ENCODE data around the gene RAD51B. TPM values are rescaled to one million over a fixed set of nuclear protein-coding genes. Genes with fewer than 3 reads are reported as not detected.

RAD51B gene
- total RNA-seq, 4 donors from 2014 or later = 5.0 to 31.8 (median 20.6) TPM

GRCh38 chr14:68670359-68670715 lies 850.8 kb downstream of the RAD51B start:
- H3K27ac ChIP-seq = peak overlapping the region; percentile 24 to 84 (median 75)
- H3K4me1 ChIP-seq = peaks cover 20 to 60% (median 29%) of the 10 kb centered on the region in 4 donors
- no peak overlapping the region for H3K4me3 ChIP-seq
- H3K36me3 ChIP-seq = no peaks in the 10 kb centered on the region
- intact Hi-C loops (cut with DNase I; ENCODE audit: low total_unique reads) (no loop called here), in situ Hi-C loops (cut with MboI; ENCODE audit: low pct_ligation_motif_present in 1 of 4, low pct_unique_long_range_greater_than_20kb in 1 of 4, low sequenced_read_pairs in 3 of 4) (no loop called here)
- 100% methylated on average over 1 of the region's 1 CpG; no CpG with 5 or more reads in 1 of the 2 donors for WGBS, 2 donors (ENCODE audit: low coverage in 1 of 2)
- H3K27me3 ChIP-seq = no peaks in the 10 kb centered on the region
- DNase-seq = no peak
- no peak for TF ChIP-seq EP300 (IDR thresholded peaks at IDR 0.05; ENCODE audit: low read depth)
- TF ChIP-seq POLR2AphosphoS5 (IDR thresholded peaks at IDR 0.05) = no peak
- no peak for TF ChIP-seq POLR2A (IDR thresholded peaks at IDR 0.05)
- no peak for TF ChIP-seq CTCF (IDR thresholded peaks at IDR 0.05)
- H3K9me3 ChIP-seq = no peaks in the 10 kb centered on the region

GRCh38 chr14:68671909-68672308 lies 852.3 kb downstream of the RAD51B start:
- no peaks in the 10 kb centered on the region for H3K9me3 ChIP-seq
- in situ Hi-C loops (cut with MboI; ENCODE audit: low pct_ligation_motif_present in 1 of 4, low pct_unique_long_range_greater_than_20kb in 1 of 4, low sequenced_read_pairs in 3 of 4) (no loop called here), intact Hi-C loops (cut with DNase I; ENCODE audit: low total_unique reads) (no loop called here)
- H3K27me3 ChIP-seq = no peaks in the 10 kb centered on the region
- DNase-seq = no peak
- TF ChIP-seq POLR2A (IDR thresholded peaks at IDR 0.05) (no peak), EP300 (IDR thresholded peaks at IDR 0.05; ENCODE audit: low read depth) (no peak), CTCF (IDR thresholded peaks at IDR 0.05) (no peak), POLR2AphosphoS5 (IDR thresholded peaks at IDR 0.05) (no peak)
- WGBS, 2 donors (ENCODE audit: low coverage in 1 of 2) = 10 to 53% methylated on average over 1 to 2 of the region's 2 CpGs
- peaks cover 10 to 44% (median 23%) of the 10 kb centered on the region in 4 donors for H3K4me1 ChIP-seq
- no peaks in the 10 kb centered on the region for H3K36me3 ChIP-seq
- peak overlapping the region; percentile 7 to 84 (median 72) for H3K27ac ChIP-seq
- H3K4me3 ChIP-seq = no peak overlapping the region

- Histone ChIP-seq H3K4me3 (no peak overlapping the region), H3K27ac (peak overlapping the region; percentile 7 to 84 (median 72)), H3K4me1 (peaks cover 10 to 36% (median 22%) of the 10 kb centered on the region in 4 donors), H3K9me3 (no peaks in the 10 kb centered on the region), H3K27me3 (no peaks in the 10 kb centered on the region), H3K36me3 (no peaks in the 10 kb centered on the region)
- in situ Hi-C loops (cut with MboI; ENCODE audit: low pct_ligation_motif_present in 1 of 4, low pct_unique_long_range_greater_than_20kb in 1 of 4, low sequenced_read_pairs in 3 of 4) = no loop called here
- intact Hi-C loops (cut with DNase I; ENCODE audit: low total_unique reads) = no loop called here
- TF ChIP-seq POLR2A (IDR thresholded peaks at IDR 0.05) (no peak), EP300 (IDR thresholded peaks at IDR 0.05; ENCODE audit: low read depth) (no peak), POLR2AphosphoS5 (IDR thresholded peaks at IDR 0.05) (no peak), CTCF (IDR thresholded peaks at IDR 0.05) (no peak)
- no peak for DNase-seq
- WGBS, 2 donors (ENCODE audit: low coverage in 1 of 2) = 41 to 46% methylated on average over 2 to 3 of the region's 3 CpGs
Measured at GRCh38 chr14:68672609-68673285, 853.2 kb downstream of the RAD51B start.

- no peak for TF ChIP-seq POLR2A (IDR thresholded peaks at IDR 0.05)
- TF ChIP-seq CTCF (IDR thresholded peaks at IDR 0.05) = no peak
- WGBS, 2 donors (ENCODE audit: low coverage in 1 of 2) = 66 to 78% methylated on average over 5 of the region's 5 CpGs
- Histone ChIP-seq H3K4me3 (no peak overlapping the region), H3K36me3 (no peaks in the 10 kb centered on the region), H3K27me3 (no peaks in the 10 kb centered on the region), H3K27ac (no peak overlapping the region), H3K9me3 (no peaks in the 10 kb centered on the region), H3K4me1 (peaks cover 10 to 31% (median 20%) of the 10 kb centered on the region in 4 donors)
- DNase-seq = no peak
- intact Hi-C loops (cut with DNase I; ENCODE audit: low total_unique reads) = no loop called here
- in situ Hi-C loops (cut with MboI; ENCODE audit: low pct_ligation_motif_present in 1 of 4, low pct_unique_long_range_greater_than_20kb in 1 of 4, low sequenced_read_pairs in 3 of 4) = no loop called here
Measured at GRCh38 chr14:68673464-68673863, 853.9 kb downstream of the RAD51B start.
